NCI-H2227 treated with DMSO at 0.1 percent for 48 hours (cell line): ENCODE results near the gene ATP10B.

Source experiments
- DNase-seq: peaks from one replicate; lab custom pipeline; 2025; lab: John Stamatoyannopoulos, UW

Gene ATP10B

GRCh38 chr5:160635663-160636062, 216.3 kb downstream of the ATP10B start:
- DNase-seq: no peak

DNA sequence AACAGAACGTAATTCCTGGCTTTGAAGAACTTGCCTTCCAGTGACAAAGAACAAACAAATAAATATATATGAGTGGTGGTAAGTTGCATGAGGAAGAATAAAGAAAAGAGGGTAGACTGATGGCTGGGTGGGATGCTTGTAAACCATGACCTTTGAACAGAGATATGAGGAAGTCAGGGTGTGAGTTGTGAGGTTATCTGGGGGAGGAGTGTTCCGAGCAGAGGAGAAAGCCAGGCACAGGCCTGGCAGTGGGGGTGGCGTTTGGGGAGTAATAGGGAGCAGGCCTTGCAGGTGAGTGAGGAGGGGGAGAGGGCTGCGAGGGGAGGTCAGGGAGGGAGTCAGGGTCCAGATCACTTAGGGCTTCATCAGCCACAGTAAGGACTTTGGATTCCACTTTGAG, 217.0 kb downstream of the ATP10B start:
- no peak for DNase-seq

GRCh38 chr5:160629003-160629402, 223.0 kb downstream of the ATP10B start:
- DNase-seq: no peak

DNA sequence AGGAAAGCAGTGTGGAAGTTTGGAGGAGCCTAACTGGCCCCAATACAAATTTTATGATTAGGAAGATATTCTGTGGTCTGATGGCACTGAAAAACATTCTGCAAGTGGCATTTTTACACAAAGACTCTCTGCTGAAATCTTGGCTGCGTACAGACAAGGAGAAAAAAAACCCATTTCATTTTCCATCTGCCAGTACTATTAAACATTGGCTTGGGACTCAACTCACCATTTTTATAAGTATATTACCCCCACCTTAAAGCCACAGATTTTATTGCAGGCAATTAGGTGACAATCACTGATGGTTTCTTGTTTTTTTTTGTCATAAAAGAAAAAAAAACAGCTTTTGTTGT, 223.4 kb downstream of the ATP10B start:
- DNase-seq: no peak

DNA sequence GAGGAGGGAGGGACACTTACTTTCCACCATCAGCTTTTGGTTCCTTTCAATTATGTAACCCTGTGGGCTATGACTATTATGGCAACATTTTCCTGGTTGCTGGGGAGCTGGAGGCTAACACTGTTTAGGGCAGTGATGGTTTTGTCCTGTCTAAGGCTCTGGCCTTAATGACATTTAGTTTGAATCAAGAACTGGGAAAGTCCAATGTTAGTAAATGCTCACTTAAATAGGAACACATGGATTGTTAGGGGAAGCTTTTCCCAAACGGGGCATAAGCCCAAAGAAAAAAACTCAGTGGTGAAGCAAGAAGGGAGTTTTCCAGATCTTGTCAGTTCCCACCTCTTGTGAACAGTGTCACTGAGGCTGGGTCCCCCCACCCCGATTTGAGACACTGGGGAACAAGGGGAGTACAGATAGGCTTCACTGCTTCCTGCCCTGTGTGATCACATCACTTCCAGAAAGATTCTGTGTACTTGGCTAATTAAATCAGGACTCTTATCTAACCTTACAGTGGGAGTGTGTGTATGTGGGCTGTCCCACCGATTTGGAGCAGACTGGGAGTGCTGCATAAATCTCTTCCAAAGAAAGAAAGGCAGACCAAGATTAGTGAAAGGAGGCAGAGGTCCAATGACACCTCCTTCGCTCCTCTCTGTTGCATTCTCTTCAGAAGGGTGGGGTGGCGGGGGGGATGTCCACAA, 223.9 kb downstream of the ATP10B start:
- DNase-seq: no peak

DNA sequence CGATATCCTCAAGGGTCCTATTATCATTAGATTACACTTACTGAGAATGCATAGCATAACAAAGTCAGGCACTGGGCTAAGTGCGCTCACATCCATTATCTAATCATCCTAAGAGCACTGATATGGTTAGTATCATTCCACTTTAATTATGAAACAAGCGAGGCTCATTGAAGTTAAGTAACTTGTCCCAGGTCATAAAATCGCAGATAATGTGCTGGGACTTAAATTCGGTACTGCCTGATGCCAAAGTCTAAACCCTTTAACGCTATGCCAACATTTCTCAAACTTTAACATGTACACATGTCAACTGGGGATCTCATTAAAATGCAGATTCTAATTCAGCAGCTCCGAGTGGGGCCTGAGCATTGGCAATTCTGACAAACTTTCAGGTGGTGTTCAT, 225.7 kb downstream of the ATP10B start:
- DNase-seq: no peak

DNA sequence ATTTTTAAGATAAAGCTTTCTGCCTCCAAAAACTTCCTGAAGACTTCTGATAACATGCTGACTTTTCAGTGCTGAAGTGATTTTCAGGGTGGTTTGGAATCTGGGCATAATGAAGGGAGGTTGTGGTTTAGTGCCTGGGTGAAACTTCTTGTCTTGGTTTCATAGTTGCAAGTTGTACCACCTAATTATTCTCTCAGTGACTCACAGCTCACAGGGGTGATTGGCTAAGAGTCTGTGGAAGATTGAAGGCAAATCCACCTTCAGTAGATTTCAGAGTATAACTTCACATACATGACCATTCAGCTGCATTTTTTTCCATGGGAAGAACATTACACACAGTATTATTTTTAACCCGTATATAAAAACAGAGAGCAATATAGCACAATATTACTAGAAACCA, 230.5 kb downstream of the ATP10B start:
- DNase-seq: no peak

DNA sequence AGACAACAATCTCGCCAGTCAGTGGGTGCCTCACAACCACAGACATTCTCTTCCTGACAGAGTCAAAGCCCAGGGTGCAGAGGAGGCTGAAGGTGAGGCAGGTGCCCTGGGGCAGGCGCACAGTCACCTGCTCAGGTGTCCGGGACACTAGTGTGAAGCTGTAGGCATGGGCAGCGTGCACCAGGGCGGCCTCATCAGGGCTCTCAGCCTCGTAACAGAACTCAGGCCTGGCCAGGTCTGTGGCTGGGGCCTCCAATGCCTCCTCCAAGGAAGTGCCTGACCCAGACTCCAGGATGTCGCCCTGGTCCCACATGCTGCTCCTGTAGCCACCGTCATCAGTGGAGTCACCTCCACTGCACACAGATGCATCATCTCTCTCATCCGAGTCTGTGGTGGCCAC, 231.6 kb downstream of the ATP10B start:
- no peak for DNase-seq

DNA sequence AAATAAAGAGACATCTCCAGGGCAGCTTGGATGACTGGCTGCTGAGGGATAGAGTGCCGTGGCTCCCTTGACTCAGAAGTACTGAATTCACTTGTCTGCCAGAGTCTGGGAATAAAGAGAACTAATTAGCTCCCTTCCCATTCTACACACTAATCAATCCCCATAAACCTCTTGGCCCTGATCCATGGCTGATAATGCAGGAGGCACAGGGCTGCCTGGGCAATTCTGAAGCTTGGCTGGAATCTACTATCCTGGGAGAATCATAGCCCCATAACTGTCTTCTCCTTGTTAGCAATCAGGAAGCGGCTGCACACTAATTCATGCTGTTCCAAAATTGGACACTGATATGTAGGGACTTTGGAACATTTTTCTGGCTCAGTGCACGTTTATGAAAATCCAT, 232.6 kb downstream of the ATP10B start:
- no peak for DNase-seq

- DNase-seq: no peak
Measured at GRCh38 chr5:160618286-160618685, 233.7 kb downstream of the ATP10B start.

DNA sequence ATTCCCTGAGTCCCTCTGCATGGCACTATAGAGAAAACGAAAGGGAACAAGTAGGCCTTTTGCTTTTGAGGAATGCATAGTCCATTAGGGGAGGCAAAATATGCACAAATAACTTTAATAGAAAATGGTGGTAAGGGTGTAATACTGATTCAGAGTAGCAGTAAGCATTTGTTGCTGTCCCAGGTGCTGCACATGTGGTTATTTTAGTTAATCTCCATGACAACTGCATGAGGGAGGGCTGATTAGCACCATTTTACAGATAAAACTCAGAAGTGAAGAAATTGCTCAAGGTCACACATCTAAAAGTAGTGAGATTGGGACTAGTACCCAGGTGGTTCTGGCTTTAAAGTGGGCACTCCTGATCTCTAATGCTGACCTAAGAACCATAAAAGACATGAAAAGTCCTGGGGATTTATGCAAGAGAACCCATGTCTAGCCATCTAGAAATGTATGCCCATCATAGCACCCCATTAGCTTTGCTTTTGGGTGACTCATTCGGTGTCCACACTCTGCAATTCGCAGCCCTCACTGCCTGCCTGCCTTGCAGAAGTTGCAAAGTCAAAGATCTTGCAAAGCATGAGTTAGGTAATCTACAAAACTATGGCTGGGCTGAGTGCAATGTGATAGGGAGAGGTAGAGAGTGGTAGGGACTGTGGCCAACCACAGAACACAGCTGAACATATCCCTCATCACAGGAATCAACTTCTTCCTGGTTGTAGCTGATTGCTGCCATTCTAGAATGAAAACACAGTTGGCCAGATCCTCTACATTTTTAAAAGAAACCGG, 235.1 kb downstream of the ATP10B start:
- no peak for DNase-seq

DNA sequence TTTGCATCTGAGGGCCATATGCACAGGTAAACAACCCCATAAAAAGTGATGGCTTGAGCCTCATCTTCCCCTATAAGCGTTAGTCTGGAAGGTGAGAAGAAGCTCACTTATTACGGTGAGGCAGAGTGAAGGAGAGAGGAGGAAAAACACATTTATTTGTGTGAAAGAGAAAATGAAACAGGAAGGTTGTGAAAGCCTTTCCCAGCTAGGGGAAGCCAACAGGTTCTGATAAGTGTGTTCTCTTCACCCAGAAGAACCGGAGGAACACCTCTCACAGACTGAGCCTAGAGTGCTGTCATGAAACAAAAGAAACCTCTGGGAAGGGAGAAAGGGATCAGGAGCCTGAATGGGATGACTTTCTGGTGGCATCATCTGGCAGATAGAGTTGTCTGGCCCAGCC, 237.9 kb downstream of the ATP10B start:
- no peak for DNase-seq

GRCh38 chr5:160605266-160605665, 246.7 kb downstream of the ATP10B start:
- DNase-seq: no peak

DNA sequence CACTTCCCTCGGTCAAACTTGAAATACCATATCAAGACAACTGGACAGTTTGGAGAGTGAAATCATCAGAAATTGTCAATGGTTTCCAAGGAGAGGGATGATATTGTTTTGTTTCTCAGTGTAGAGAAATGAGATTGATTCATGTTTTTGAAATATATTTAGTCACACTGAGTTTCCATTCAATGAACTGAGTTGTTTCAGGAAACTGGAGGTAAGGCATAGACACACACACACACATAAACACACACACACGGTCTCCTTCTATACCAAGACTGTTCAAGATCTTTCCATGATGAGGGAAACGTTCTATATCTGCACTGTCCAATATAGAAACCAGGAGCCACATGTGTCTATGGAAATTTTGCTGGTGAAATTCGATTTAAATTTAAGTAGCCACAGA, 247.5 kb downstream of the ATP10B start:
- DNase-seq: no peak

GRCh38 chr5:160602744-160603143, 249.3 kb downstream of the ATP10B start:
- DNase-seq: no peak

- DNase-seq: no peak
Measured at GRCh38 chr5:160601046-160601445, 251.0 kb downstream of the ATP10B start.

DNA sequence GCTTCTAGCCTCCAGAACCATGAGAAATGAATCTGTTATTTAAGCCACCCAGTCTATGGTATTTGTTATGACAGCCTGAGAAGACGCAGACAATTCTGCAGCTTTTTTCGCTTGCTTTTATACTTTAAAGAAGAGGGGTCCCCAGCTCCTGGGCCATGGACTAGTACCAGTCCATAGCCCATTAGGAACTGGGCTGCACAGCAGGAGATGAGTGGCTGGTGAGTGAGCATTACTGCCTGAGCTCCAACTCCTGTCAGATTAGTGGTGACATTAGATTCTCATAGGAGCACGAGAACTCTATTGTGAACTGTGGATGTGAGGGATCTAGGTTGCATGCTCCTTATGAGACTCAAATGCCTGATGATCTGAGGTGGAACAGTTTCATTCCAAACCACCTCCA, 278.7 kb downstream of the ATP10B start:
- no peak for DNase-seq

DNA sequence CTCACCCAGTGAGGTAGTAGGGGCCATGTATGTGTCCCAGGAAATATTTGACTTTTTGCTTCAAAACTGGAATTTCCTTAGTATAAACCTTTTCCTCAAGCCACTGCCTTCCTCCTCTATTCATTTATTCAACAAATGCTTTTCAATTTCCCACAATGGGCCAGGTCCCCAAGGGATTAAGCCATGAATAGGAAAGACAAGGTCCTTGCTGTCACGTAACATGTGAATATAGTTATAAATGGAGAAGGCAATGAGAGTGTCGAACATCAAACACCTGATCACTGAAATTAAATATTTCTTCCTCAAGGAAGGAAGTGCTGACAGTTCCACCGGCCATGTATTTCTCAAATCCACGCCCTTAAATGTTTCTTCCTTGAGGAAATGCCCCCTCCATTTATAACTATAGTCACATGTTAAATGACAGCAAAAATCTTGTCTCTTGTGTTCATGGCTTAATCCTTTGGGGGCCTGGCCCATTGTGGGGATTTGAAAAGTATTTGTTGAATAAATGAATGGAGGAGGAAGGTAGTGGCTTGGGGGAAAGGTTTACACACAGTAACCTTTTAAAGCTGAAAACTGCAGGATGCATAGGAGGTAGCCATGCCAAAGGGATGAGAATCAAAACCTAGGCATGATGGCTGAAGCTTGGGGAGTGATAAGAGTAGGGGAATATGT, 284.8 kb downstream of the ATP10B start:
- no peak for DNase-seq

DNA sequence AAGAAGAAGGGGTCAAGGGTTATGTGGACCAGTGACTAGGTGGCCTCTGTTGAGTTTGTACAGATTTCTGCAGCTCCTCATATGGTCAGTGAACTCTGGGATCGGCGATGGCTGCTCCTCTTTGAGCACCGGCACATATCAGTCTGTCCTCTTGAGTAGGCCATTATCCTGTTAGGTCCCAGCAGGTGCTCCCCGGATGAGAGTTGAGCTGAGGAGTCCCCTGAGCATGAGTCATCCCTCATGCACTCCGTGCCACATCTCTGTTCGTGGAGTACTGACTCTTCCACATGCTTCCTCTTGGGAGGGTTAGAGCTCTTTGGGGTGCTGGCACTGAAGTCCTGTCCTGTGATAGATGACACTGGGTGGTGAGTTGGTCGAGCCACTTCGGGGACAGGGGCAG, 286.6 kb downstream of the ATP10B start:
- no peak for DNase-seq

GRCh38 chr5:160556846-160557245, 295.2 kb downstream of the ATP10B start:
- DNase-seq: no peak

DNA sequence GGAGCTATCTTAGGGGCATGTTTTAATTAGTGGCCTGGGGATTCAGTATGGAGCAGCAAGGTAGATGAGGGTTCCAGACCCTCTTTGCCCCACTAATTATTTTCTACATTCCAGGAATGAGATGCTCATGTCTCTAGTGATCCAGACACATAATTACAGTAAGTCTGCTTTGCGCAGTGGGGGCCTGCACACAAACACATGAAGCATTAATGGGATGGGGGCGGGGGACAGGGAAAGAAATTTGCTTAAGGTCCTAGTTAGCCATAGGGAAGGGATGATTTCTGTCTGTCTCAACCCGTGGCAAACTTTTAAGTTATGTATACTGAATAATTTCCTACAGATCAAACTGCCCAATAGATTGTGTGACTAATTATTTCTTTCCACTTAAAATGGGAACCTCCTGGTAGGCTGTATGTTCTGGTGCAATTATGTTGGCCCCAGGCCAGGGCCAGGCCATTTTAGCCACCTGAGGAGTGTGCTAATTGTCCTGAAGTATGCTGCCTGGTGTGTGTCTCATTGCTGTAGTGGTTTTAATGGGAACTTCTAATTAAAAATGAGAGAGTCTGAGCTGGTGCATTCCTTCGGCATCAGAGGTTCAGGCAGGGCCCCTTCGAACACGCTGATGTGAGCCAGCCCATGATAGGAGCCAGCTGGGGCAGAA, 295.9 kb downstream of the ATP10B start:
- DNase-seq: no peak

DNA sequence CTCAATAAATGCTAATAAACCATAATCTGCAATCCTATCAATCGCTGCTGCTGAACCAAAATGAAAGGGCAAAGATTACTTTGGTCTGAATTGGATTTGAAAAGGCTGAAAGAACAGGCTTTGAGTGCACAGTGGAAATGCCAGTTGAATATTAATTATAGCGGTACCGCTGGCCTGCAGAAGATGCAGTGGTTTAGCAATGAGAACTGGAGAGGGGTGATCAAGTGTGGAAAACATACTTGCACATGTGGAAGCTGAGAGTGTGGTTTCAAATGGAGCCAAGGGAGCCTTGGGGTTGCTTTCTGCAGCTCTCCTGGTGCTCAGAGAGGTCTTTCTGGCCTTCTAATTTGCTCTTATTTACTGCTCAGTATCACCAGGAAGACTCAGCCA, 296.4 kb downstream of the ATP10B start:
- no peak for DNase-seq

DNA sequence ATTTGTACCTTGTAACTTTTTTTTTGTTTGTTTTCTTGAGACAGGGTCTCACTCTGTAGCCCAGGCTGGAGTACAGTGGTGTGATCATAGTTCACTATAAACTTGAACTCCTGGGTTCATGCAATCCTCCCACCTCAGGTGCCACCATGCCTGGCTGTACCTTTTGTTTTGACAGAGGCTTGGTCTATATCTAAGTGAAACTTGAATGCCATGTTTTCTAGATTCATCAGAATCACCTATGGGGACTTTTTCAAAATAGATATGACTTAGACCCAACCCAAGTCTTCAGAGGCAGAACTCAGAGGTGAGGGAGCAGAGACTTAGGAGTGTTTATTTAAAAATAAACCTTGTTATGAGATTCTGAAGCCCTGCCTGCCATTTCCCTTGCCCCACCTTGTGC, 301.9 kb downstream of the ATP10B start:
- no peak for DNase-seq
